ENCODE data around the gene HAPLN2.

DNA sequence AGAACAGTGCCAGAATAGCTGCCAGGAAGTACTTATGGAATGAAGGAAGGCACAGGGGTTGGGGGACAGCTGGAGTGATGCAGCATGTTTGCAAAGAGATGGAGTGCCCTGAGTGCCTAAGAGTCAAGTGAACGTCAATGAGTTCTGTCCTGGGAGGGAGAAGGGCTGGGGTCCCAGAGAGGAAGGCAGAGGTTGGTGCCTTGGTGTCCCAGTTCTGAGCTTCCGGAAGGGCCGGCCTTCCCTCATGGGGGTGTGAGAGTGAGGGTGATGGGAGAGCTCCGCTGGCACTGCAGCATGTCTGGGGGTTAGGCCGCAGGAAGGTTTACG is 40.4 kb downstream of the HAPLN2 start:
- TF ChIP-seq, protein P1, sequence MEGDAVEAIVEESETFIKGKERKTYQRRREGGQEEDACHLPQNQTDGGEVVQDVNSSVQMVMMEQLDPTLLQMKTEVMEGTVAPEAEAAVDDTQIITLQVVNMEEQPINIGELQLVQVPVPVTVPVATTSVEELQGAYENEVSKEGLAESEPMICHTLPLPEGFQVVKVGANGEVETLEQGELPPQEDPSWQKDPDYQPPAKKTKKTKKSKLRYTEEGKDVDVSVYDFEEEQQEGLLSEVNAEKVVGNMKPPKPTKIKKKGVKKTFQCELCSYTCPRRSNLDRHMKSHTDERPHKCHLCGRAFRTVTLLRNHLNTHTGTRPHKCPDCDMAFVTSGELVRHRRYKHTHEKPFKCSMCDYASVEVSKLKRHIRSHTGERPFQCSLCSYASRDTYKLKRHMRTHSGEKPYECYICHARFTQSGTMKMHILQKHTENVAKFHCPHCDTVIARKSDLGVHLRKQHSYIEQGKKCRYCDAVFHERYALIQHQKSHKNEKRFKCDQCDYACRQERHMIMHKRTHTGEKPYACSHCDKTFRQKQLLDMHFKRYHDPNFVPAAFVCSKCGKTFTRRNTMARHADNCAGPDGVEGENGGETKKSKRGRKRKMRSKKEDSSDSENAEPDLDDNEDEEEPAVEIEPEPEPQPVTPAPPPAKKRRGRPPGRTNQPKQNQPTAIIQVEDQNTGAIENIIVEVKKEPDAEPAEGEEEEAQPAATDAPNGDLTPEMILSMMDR (IDR thresholded peaks at IDR 0.05) = no peak
- no peak for TF ChIP-seq POLR2A (IDR thresholded peaks at IDR 0.05)

Data from adrenal gland (tissue), 5 donors.